ENCODE measurements around the gene RLN3. TPM values are rescaled to one million over a fixed set of nuclear protein-coding genes. Genes with fewer than 3 reads are reported as not detected.

Gene RLN3
- total RNA-seq, 1 donor from 2014 or later: not detected

Other genes starting within 250 kb of the RLN3 start
- gene ZSWIM4, start 232.7 kb upstream of the RLN3 start, total RNA-seq: 11.1 TPM
- gene NANOS3, start 151.0 kb upstream of the RLN3 start, total RNA-seq: 5.6 TPM
- 11.1 TPM for gene BRME1, start 122.0 kb upstream of the RLN3 start, total RNA-seq
- 8.9 TPM for gene CC2D1A, start 121.9 kb upstream of the RLN3 start, total RNA-seq
- gene PODNL1, start 89.7 kb upstream of the RLN3 start, total RNA-seq: not detected
- 10.1 TPM for gene DCAF15, start 75.6 kb upstream of the RLN3 start, total RNA-seq
- 1.7 TPM for gene RFX1, start 21.8 kb upstream of the RLN3 start, total RNA-seq
- gene IL27RA, start 3.6 kb downstream of the RLN3 start, total RNA-seq: 7.0 TPM
- 3.4 TPM for gene PALM3, start 33.9 kb downstream of the RLN3 start, total RNA-seq
- gene MISP3, start 44.6 kb downstream of the RLN3 start, total RNA-seq: 1.6 TPM
- gene C19orf67, start 57.6 kb downstream of the RLN3 start, total RNA-seq: not detected
- 37.1 TPM for gene SAMD1, start 62.6 kb downstream of the RLN3 start, total RNA-seq
- gene PRKACA, start 89.6 kb downstream of the RLN3 start, total RNA-seq: 29.3 TPM
- 1.4 TPM for gene ASF1B, start 108.4 kb downstream of the RLN3 start, total RNA-seq
- gene ADGRL1, start 178.0 kb downstream of the RLN3 start, total RNA-seq: 47.9 TPM